Stimulated activated naive CD8-positive, alpha-beta T cell treated with anti-CD3 and anti-CD28 coated beads, Interleukin-15, amount 100 ng/mL, for 72 hours (primary cell): ENCODE measurements around the gene ANKLE2.
"Not testable (repeated sequence)": the region's sequence is repeated elsewhere in the genome, so short reads cannot be mapped to it uniquely, and the experiment has no call there.

Experiments used
- ATAC-seq: fragments of 150-1000 bp; cut with Tn5 transposase; 2 replicates; pipeline ENCODE4 v1.10.0; 2021; ENCODE audit warnings: mild to moderate bottlenecking, moderate library complexity
- DNase-seq, 2 donors: peaks; one replicate each; pipeline ENCODE4 v3.0.0; 2021 to 2022
- H3K27ac Mint-ChIP-seq, 2 donors: one replicate each; pipeline ENCODE4 v1.8.0; 2022; ENCODE audit warnings: mild to moderate bottlenecking in 2 of 2, mixed read lengths in 2 of 2, moderate library complexity in 2 of 2
- H3K27me3 Mint-ChIP-seq: one replicate; pipeline ENCODE4 v1.8.0; 2022; ENCODE audit warnings: mixed read lengths
- H3K4me1 Mint-ChIP-seq: one replicate; pipeline ENCODE4 v1.8.0; 2022; ENCODE audit warnings: mild to moderate bottlenecking, mixed read lengths
- H3K4me3 Mint-ChIP-seq, 2 donors: one replicate each; pipeline ENCODE4 v1.8.0; 2022; ENCODE audit warnings: mild to moderate bottlenecking in 2 of 2, mixed read lengths in 2 of 2, moderate library complexity in 1 of 2
- H3K9me3 Mint-ChIP-seq, 2 donors: one replicate each; pipeline ENCODE4 v1.8.0; 2022; ENCODE audit warnings: mixed read lengths in 2 of 2

Gene ANKLE2

DNA sequence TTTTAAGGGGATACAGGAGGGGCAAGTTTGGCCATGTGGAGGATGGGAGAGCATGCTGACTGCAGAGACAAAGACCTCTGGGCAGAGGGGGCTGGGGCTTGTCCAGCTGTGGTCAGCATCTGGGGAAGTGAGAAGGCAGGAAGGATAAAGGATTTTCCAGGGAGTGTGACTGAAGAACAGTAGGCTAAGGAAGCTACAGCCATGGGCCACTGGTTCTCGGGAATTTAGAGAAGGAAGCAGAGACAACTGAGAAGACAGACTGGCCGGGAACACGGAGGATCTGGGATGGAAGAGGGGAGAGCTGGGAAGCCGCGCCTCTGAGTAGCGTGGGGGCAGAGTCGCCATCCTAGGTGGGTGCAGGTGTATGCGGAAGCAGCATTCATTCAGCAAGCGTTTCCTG lies 58.0 kb downstream of the ANKLE2 start:
- no peak overlapping the region for H3K4me3 Mint-ChIP-seq
- DNase-seq (no peak), ATAC-seq (no peak)
- peaks cover 0 to 6% of the 10 kb centered on the region in 2 donors for H3K9me3 Mint-ChIP-seq
- H3K4me1 Mint-ChIP-seq: no peaks in the 10 kb centered on the region
- H3K27me3 Mint-ChIP-seq: no peaks in the 10 kb centered on the region
- H3K27ac Mint-ChIP-seq: peak overlapping the region in 1 of 2 donors; percentile 22

DNA sequence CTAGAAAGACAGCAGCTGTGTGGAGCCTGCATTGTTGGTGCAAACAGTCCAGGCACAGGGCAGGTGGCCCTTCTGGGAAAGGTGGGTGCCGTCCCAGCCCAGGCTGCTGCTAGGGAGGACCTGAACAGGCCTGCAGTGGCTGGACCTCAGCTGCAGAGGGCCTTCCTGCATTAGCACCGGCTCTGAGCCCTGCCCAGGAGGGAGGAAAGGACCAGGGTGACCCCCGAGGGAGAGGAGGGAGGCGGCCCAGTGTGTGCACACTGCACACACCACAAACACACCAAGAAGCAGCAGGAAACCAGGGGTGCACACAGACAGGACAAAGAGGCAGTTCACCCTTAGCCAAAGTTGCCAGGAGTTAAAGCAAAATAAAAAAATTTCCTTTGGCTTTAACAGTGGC lies 59.0 kb downstream of the ANKLE2 start:
- peak overlapping the region in 1 of 2 donors; percentile 74 for H3K27ac Mint-ChIP-seq

DNA sequence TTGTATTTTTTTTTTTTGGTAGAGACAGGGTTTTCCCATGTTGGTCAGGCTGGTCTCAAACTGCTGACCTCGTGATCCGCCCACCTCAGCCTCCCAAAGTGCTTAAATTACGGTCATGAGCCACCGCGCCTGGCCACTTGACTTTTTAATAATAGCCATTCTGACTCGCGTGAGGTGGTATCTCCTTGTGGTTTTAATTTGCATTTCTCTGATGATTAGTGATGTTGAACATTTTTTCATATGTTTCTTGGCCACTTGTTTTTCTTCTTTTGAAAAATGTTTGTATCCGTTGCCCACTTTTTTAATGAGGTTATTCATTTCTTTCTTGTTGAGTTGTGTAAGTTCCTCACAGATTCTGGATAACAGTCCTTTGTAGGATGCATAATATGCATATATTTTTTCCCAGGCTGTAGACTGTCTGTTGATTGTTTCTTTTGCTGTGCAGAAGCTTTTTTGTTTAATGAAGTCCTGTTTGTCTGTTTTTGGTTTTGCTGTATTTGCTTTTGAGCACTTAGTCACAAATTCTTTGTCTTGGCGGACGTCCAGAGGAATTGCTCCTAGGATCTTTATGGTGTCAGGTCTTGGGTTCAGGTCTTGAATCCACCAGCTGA lies 61.3 kb downstream of the ANKLE2 start:
- no peaks in the 10 kb centered on the region for H3K9me3 Mint-ChIP-seq
- no peaks in the 10 kb centered on the region for H3K27me3 Mint-ChIP-seq
- peak overlapping the region in 1 of 2 donors; percentile 80 for H3K27ac Mint-ChIP-seq
- ATAC-seq: no peak
- H3K4me1 Mint-ChIP-seq: no peaks in the 10 kb centered on the region
- no peak for DNase-seq
- no peak overlapping the region for H3K4me3 Mint-ChIP-seq

More for the DNA sequence above, 59.0 kb downstream of the ANKLE2 start:
- Mint-ChIP-seq H3K4me1 (no peaks in the 10 kb centered on the region), H3K27me3 (no peaks in the 10 kb centered on the region), H3K9me3 (peaks cover 0 to 6% of the 10 kb centered on the region in 2 donors), H3K4me3 (no peak overlapping the region)
- ATAC-seq (no peak), DNase-seq (no peak)

DNA sequence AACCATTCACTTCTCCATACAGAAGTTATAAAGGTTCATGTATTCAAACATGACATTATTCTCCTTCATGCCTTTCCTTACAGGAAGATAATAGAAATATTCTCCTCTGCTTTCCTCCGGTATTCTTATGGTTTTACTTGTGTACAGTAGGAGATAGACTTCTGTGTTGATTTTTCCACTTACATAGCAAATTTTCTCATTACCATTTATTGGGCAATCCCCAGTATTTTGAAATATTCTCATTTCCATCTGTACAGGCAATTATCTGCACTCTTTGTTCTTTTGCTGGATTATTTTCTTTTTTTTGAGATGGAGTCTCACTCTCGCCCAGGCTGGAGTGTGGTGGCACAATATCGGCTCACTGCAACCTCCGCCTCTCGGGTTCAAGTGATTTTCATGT lies 63.3 kb downstream of the ANKLE2 start:
- H3K27me3 Mint-ChIP-seq: no peaks in the 10 kb centered on the region
- no peaks in the 10 kb centered on the region for H3K4me1 Mint-ChIP-seq
- no peak overlapping the region for H3K27ac Mint-ChIP-seq
- ATAC-seq: no peak
- DNase-seq: no peak
- no peaks in the 10 kb centered on the region for H3K9me3 Mint-ChIP-seq
- H3K4me3 Mint-ChIP-seq: no peak overlapping the region

DNA sequence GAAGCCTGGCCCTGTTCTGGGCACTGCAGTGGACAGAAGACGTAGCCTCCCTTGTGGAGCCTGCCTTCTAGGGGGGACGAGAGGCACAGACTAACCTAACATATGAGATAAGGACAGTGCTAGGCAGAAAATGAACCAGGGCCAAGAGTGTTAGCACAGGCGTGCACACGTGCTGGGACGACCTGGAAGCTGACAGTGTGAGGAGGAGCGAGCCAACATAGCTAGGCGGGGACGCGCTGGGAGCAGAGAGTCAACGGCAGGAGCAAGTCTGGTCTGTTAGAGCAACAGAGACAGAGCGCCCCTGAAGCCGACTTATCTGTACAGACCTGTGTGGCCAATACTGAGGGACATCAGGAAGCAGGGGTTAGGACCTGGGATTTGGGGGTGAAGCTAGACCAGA lies 66.2 kb downstream of the ANKLE2 start:
- DNase-seq: no peak
- Mint-ChIP-seq H3K9me3 (no peaks in the 10 kb centered on the region), H3K4me1 (no peaks in the 10 kb centered on the region), H3K4me3 (no peak overlapping the region), H3K27ac (peak overlapping the region in 1 of 2 donors; percentile 17), H3K27me3 (no peaks in the 10 kb centered on the region)
- ATAC-seq: no peak

DNA sequence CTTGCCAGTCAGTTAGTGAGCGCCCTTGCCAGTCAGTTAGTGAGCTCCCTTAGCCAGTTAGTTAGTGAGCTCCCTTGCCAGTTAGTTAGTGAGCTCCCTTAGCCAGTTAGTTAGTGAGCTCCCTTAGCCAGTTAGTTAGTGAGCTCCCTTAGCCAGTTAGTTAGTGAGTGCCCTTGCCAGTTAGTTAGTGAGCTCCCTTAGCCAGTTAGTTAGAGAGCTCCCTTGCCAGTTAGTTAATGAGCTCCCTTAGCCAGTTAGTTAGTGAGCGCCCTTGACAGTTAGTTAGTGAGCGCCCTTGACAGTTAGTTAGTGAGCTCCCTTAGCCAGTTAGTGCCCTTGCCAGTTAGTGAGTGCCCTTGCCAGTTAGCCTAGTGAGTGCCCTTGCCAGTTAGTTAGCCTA lies 66.7 kb downstream of the ANKLE2 start:
- H3K9me3 Mint-ChIP-seq: not testable (repeated sequence)

DNA sequence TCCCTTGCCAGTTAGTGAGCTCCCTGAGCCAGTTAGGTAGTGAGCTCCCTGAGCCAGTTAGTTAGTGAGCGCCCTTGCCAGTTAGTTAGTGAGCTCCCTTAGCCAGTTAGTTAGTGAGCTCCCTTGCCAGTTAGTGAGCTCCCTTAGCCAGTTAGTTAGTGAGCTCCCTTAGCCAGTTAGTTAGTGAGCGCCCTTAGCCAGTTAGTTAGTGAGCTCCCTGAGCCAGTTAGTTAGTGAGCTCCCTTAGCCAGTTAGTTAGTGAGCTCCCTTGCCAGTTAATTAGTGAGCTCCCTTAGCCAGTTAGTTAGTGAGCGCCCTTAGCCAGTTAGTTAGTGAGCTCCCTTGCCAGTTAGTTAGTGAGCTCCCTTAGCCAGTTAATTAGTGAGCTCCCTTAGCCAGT lies 69.6 kb downstream of the ANKLE2 start:
- not testable (repeated sequence) for H3K27ac Mint-ChIP-seq, H3K27me3 Mint-ChIP-seq, H3K9me3 Mint-ChIP-seq, ATAC-seq, H3K4me3 Mint-ChIP-seq, H3K4me1 Mint-ChIP-seq, DNase-seq

More for the DNA sequence above, 66.7 kb downstream of the ANKLE2 start:
- H3K27ac Mint-ChIP-seq: peak overlapping the region in 1 of 2 donors; percentile 17
- H3K4me1 Mint-ChIP-seq, H3K4me3 Mint-ChIP-seq, DNase-seq, ATAC-seq, H3K27me3 Mint-ChIP-seq: not testable (repeated sequence)

DNA sequence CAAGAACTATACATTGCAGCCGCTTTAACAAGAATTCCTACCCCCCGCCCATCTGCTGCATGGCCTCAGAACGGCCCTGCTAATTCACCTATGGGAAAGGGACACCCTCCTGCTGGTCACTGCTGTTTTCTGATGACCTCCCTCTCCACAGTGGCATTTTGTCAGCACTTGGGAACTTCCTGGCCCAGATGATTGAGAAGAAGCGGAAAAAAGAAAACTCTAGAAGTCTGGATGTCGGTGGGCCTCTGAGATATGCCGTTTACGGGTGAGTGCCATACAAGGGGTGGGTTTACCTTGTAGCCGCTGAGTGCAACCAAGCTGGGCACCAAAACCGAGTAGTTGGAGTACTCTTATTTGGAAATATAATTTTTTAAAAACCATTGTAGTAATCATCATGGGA lies 71.5 kb downstream of the ANKLE2 start:
- Mint-ChIP-seq H3K27ac (no peak overlapping the region), H3K4me3 (no peak overlapping the region), H3K27me3 (no peaks in the 10 kb centered on the region), H3K4me1 (peaks cover 19% of the 10 kb centered on the region), H3K9me3 (no peaks in the 10 kb centered on the region)
- DNase-seq (no peak), ATAC-seq (no peak)

DNA sequence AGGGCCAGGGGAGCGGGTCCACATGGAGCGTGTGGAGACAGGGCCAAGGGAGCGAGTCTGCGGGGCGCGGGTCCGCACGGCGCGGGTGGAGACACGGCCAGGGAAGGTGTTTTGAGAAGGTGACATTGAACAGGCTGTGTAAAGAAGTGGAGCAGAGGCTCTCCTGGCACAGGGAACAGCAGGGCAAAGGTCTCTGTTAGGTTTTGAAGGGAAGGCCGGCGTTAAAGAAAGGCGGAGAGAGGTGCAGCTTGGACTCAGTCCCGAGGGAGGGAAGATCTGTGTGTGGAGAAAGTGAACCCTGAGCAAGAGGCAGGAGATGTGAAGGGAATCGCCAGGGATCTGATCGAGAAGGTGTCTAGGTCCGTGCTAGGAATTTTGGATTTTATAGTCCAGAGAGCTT lies 72.4 kb downstream of the ANKLE2 start:
- H3K4me3 Mint-ChIP-seq: peak overlapping the region; percentile 27 to 70
- H3K27ac Mint-ChIP-seq: peak overlapping the region in 1 of 2 donors; percentile 98
- DNase-seq (no peak), ATAC-seq (no peak)
- H3K9me3 Mint-ChIP-seq: no peaks in the 10 kb centered on the region
- H3K27me3 Mint-ChIP-seq: no peaks in the 10 kb centered on the region
- H3K4me1 Mint-ChIP-seq: peaks cover 21% of the 10 kb centered on the region

DNA sequence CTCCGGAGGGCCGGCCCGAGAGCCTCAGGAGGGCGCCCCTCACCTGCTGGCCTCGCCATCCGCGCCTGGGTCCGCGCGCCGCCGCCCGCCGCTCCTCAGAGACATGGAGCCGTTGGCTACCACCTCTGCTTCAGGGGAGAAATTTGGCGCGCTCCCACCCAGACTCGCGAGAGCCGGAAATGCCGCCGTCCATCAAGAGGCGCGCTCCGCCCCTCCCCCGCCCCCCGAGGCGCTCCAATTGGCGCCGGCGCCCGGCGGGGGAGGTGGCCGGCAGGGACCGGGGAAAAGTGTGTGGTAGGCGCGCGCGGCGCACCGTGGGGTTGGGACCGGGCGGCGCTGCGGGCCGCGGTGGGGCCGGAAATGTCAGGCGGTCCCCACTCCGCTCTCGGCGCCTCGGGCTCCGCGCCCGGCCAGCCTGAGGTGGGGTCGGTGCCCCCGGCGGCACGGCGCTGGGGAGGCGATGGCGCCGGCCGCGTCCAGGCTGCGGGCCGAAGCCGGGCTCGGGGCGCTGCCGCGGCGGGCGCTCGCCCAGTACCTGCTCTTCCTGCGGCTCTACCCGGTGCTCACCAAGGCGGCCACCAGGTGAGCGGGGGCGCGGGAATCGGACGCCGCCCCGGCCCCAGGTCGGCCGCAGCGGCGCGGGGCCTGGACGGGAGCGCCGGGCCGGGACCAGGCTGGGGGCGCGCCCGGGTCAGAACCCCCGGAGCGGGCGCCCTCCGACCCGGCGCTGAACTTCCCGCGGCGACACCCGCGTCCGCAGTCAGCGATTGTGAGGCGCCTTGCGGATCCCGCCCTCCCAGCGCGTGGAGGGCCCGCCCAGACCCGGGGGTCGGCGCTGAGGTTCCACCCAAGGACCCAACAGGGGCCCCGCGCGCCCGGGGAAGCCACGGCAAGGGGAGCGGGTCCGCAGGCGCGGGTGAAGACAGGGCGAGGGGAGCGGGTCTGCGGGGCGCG lies 74.1 kb downstream of the ANKLE2 start, which contains the start of the genes POLE and PXMP2:
POLE (minus strand) TSS at position 132 of the 954 bp plus-strand sequence; CDS start at position 105, 27 bp downstream.
PXMP2 (plus strand) TSS at position 377 of the 954 bp plus-strand sequence; CDS start at position 461, 84 bp downstream.
- ATAC-seq (peak; percentile 97), DNase-seq (peak; percentile 93 to 95)
- Mint-ChIP-seq H3K4me3 (peak within 1 kb of the TSS; percentile 87), H3K4me1 (peaks cover 21% of the 10 kb centered on the region), H3K27me3 (no peaks in the 10 kb centered on the region), H3K9me3 (no peaks in the 10 kb centered on the region), H3K27ac (peak within 1 kb of the TSS; percentile 96 to 98)

DNA sequence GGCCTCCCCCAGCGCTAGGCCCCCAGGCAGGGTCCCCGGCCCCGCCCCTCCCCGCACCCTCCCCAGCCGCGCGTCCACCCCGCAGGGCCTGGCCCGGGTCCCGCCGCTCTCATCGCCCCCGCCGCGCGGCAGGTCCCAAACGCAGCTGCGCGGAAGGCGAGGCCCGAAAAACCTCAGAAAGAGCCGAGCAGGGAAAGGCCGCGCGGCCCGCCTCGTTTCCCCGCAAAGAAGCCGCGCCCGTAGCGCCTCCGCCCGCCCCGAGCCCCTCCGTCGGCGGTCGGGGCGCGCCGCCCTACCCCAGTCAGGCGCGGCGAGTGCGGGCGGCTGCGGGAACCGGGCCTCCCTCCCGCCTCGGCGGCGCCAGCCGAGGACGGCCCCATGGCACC lies 74.8 kb downstream of the ANKLE2 start:
- Mint-ChIP-seq H3K9me3 (no peaks in the 10 kb centered on the region), H3K4me3 (peak overlapping the region; percentile 87), H3K4me1 (peaks cover 21% of the 10 kb centered on the region), H3K27me3 (no peaks in the 10 kb centered on the region), H3K27ac (peak overlapping the region; percentile 96 to 98)
- DNase-seq (no peak), ATAC-seq (peak; percentile 64)

DNA sequence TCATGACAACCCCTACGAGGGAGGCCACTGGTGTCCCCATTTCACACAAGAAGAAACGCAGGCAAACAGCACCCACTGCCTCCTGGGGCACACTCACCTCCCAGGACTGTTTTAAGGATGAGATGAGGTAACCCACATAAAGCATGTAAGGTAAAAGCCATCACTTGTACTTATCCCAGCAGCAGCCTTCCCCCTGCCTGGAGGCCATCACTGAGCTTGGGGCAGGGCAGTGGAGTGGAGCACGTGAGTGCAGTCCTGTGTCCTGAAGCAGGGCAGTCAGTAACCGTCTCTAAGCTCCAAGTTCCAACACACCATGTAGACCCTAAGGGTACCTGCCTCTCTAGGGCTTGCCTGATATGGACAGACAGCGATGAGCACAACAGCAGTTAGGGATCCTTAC lies 76.2 kb downstream of the ANKLE2 start:
- no peaks in the 10 kb centered on the region for H3K9me3 Mint-ChIP-seq
- ATAC-seq (no peak), DNase-seq (no peak)
- H3K27ac Mint-ChIP-seq: peak overlapping the region in 1 of 2 donors; percentile 88
- no peaks in the 10 kb centered on the region for H3K27me3 Mint-ChIP-seq
- H3K4me3 Mint-ChIP-seq: peak overlapping the region; percentile 87
- peaks cover 25% of the 10 kb centered on the region for H3K4me1 Mint-ChIP-seq

DNA sequence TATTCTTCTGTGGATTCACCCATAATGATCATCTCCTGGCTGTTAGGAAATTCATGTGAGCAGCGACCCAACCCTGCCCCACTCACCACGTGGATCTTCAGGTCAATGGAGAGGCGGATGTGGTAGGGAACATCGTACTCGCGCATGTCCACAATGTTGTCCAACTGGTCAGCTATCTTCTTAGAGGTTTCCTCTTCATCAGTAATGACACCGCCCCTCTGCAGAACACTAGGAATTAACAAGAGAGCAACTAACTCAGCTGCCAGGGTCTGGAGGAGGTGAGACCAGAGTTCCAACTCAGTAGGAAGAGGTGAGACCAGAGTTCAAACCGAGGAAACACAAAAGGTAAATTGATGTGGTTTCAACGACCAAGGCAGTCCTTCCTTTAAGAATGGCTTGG lies 84.1 kb downstream of the ANKLE2 start:
- no peak for ATAC-seq
- Mint-ChIP-seq H3K4me3 (no peak overlapping the region), H3K4me1 (peaks cover 12% of the 10 kb centered on the region), H3K27ac (no peak overlapping the region), H3K27me3 (no peaks in the 10 kb centered on the region), H3K9me3 (no peaks in the 10 kb centered on the region)
- no peak for DNase-seq

DNA sequence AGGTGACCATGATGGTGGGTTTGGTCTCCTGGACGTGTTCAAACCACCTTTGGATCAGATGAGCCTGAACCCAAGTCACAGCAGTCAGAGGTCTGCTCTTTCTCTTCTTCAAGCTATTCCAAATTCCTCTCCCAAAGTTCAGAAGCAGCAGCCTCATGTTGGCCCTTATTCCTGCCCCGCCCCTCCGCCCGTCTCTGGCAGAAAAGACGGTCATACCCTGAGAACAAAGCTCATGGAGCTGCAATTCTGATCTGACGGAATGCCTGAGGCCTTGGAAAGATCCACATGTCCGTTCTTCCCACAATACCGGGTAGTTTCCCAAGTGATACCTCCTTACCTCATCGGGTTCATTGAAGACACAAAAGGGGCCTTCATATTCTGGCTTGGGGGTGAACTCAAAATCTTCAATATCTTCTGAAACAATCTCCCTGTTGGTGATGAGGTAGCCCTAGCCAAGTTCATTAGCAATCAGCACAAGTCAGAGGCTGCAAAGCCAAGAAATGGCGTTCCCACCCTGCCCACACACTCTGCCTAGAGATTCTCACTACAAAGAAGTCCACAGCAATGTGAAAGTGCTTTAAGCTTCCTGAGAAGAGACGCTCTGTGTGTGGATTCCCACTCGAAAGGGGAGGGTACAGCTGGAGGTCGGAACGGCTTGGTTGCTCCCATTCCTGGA lies 85.7 kb downstream of the ANKLE2 start:
- H3K9me3 Mint-ChIP-seq: no peaks in the 10 kb centered on the region
- no peaks in the 10 kb centered on the region for H3K27me3 Mint-ChIP-seq
- ATAC-seq (no peak), DNase-seq (no peak)
- H3K27ac Mint-ChIP-seq: no peak overlapping the region
- H3K4me1 Mint-ChIP-seq: peaks cover 12% of the 10 kb centered on the region
- H3K4me3 Mint-ChIP-seq: no peak overlapping the region
